ENCODE measurements around the gene ANKS6. TPM values are rescaled to one million over a fixed set of nuclear protein-coding genes. Genes with fewer than 3 reads are reported as not detected.

ANKS6 gene
- total and polyA plus RNA-seq, 4 donors, result 1.9 to 6.3 (median 2.9) TPM

- DNase-seq (ENCODE audit: low spot score), result no peak
- peaks cover 0 to 11% (median 3%) of the 10 kb centered on the region in 4 donors for H3K36me3 ChIP-seq (ENCODE audit: control insufficient read depth in 4 of 4, insufficient read depth in 3 of 4, low read depth in 1 of 4, low read length in 3 of 4)
- no peaks in the 10 kb centered on the region for H3K9me3 ChIP-seq (ENCODE audit: control insufficient read depth in 4 of 4, low read length in 3 of 4)
- no peaks in the 10 kb centered on the region for H3K27me3 ChIP-seq (ENCODE audit: control insufficient read depth in 4 of 4, insufficient read depth in 4 of 4, low read length in 3 of 4)
- H3K4me3 ChIP-seq (ENCODE audit: low read depth in 1 of 3, low read length in 3 of 3), result no peak overlapping the region
- no peak overlapping the region for H3K27ac ChIP-seq (ENCODE audit: low read depth in 1 of 2, low read length in 2 of 2)
- TF ChIP-seq HNF4G (IDR thresholded peaks at IDR 0.05) (no peak), SP1 (IDR thresholded peaks at IDR 0.05) (no peak), CTCF (IDR thresholded peaks at IDR 0.05; ENCODE audit: low read depth, low read length, missing input control) (no peak), JUND (IDR thresholded peaks at IDR 0.05) (no peak), EGR1 (IDR thresholded peaks at IDR 0.05; ENCODE audit: low read depth in 2 of 2) (no peak), RAD21 (IDR thresholded peaks at IDR 0.05) (no peak), TAF1 (conservative IDR thresholded peaks at IDR 0.05) (no peak), FOXA1 (IDR thresholded peaks at IDR 0.05) (no peak), NR2F2 (IDR thresholded peaks at IDR 0.05) (no peak), HNF4A (conservative IDR thresholded peaks at IDR 0.05) (no peak), MAX (IDR thresholded peaks at IDR 0.05) (no peak), GABPA (IDR thresholded peaks at IDR 0.05 in 1 of 2, conservative IDR thresholded peaks at IDR 0.05 in 1 of 2) (no peak), RXRA (IDR thresholded peaks at IDR 0.05) (no peak), ATF3 (IDR thresholded peaks at IDR 0.05) (no peak), FOXA2 (IDR thresholded peaks at IDR 0.05) (no peak), YY1 (IDR thresholded peaks at IDR 0.05) (no peak)
- TF ChIP-seq, protein P1, sequence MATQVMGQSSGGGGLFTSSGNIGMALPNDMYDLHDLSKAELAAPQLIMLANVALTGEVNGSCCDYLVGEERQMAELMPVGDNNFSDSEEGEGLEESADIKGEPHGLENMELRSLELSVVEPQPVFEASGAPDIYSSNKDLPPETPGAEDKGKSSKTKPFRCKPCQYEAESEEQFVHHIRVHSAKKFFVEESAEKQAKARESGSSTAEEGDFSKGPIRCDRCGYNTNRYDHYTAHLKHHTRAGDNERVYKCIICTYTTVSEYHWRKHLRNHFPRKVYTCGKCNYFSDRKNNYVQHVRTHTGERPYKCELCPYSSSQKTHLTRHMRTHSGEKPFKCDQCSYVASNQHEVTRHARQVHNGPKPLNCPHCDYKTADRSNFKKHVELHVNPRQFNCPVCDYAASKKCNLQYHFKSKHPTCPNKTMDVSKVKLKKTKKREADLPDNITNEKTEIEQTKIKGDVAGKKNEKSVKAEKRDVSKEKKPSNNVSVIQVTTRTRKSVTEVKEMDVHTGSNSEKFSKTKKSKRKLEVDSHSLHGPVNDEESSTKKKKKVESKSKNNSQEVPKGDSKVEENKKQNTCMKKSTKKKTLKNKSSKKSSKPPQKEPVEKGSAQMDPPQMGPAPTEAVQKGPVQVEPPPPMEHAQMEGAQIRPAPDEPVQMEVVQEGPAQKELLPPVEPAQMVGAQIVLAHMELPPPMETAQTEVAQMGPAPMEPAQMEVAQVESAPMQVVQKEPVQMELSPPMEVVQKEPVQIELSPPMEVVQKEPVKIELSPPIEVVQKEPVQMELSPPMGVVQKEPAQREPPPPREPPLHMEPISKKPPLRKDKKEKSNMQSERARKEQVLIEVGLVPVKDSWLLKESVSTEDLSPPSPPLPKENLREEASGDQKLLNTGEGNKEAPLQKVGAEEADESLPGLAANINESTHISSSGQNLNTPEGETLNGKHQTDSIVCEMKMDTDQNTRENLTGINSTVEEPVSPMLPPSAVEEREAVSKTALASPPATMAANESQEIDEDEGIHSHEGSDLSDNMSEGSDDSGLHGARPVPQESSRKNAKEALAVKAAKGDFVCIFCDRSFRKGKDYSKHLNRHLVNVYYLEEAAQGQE (IDR thresholded peaks at IDR 0.05), result no peak
- TF ChIP-seq, protein P2, sequence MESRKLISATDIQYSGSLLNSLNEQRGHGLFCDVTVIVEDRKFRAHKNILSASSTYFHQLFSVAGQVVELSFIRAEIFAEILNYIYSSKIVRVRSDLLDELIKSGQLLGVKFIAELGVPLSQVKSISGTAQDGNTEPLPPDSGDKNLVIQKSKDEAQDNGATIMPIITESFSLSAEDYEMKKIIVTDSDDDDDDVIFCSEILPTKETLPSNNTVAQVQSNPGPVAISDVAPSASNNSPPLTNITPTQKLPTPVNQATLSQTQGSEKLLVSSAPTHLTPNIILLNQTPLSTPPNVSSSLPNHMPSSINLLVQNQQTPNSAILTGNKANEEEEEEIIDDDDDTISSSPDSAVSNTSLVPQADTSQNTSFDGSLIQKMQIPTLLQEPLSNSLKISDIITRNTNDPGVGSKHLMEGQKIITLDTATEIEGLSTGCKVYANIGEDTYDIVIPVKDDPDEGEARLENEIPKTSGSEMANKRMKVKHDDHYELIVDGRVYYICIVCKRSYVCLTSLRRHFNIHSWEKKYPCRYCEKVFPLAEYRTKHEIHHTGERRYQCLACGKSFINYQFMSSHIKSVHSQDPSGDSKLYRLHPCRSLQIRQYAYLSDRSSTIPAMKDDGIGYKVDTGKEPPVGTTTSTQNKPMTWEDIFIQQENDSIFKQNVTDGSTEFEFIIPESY (IDR thresholded peaks at IDR 0.05), result no peak
- no peaks in the 10 kb centered on the region for H3K4me1 ChIP-seq (ENCODE audit: control insufficient read depth in 4 of 4, insufficient read depth in 4 of 4, low read length in 3 of 4)
- H3K9ac ChIP-seq (ENCODE audit: low read depth in 1 of 2, low read length in 2 of 2), result no peak overlapping the region
- WGBS, result 97% methylated on average over 5 of the region's 5 CpGs
Observed at GRCh38 chr9:98747476-98747875, 48.9 kb downstream of the ANKS6 start.
